ENCODE results near the gene PRICKLE4.

- TF ChIP-seq CTCF (IDR thresholded peaks at IDR 0.05 in 8 of 11, conservative IDR thresholded peaks at IDR 0.05 in 3 of 11) (no peak), POLR2A (IDR thresholded peaks at IDR 0.05) (no peak), POLR2AphosphoS5 (IDR thresholded peaks at IDR 0.05) (no peak)
These were observed 44.3 kb downstream of the PRICKLE4 start for GRCh38 chr6:41824571-41825569.

Data from spleen (tissue), 7 donors.